Tibial nerve (tissue), 3 donors: ENCODE data around the gene FNDC3B.

Experiments used
- POLR2A ChIP-seq, 2 donors: fragments of 450-650 bp; IDR thresholded peaks; one replicate each; pipeline ENCODE4 v1.6.1; 2017; ENCODE audit warnings: antibody characterized with exemption in 2 of 2, mild to moderate bottlenecking in 2 of 2, moderate library complexity in 2 of 2
- TF ChIP-seq, protein P1 (sequence below), 5 experiments: fragments of 200-600 bp in 3 of 5; fragments of 450-650 bp in 2 of 5; sonication (generic) in 3 of 5; IDR thresholded peaks; one replicate each; pipeline ENCODE4 v1.5.1; 2016 to 2019; ENCODE audit warnings: antibody characterized with exemption in 5 of 5, mild to moderate bottlenecking in 3 of 5, moderate library complexity in 2 of 5

DNA sequence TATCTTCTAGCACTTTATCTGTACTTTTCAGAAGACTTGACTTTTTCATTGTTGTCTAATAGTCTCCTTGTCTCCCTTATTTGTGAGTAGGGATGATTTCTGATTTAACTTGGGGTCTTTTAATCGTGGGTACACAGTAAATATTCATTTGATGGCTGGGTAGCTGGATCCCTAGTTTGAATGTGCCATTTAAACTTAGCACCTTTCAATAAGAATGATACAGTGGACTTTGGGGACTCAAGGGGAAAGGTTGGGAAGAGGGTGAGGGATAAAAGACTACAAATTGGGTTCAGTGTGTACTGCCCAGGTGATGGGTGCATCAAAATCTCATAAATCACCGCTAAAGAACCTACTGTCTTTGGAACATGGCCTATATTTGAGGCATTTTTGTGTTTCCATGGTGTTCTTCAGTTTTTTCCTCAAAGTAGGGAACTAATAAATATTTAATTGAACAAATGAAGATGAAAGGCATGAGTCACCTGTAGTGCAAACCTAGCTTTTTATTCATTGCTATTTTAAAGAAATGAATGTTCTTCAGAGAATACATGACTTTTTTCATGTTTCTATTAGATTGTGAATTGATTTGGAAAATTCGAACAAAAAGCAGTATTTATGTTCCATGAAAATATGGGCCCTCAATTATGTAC, 12.1 kb downstream of the FNDC3B start:
- TF ChIP-seq, protein P1, sequence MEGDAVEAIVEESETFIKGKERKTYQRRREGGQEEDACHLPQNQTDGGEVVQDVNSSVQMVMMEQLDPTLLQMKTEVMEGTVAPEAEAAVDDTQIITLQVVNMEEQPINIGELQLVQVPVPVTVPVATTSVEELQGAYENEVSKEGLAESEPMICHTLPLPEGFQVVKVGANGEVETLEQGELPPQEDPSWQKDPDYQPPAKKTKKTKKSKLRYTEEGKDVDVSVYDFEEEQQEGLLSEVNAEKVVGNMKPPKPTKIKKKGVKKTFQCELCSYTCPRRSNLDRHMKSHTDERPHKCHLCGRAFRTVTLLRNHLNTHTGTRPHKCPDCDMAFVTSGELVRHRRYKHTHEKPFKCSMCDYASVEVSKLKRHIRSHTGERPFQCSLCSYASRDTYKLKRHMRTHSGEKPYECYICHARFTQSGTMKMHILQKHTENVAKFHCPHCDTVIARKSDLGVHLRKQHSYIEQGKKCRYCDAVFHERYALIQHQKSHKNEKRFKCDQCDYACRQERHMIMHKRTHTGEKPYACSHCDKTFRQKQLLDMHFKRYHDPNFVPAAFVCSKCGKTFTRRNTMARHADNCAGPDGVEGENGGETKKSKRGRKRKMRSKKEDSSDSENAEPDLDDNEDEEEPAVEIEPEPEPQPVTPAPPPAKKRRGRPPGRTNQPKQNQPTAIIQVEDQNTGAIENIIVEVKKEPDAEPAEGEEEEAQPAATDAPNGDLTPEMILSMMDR (IDR thresholded peaks at IDR 0.05): no peak
- TF ChIP-seq POLR2A (IDR thresholded peaks at IDR 0.05): no peak
